ENCODE measurements around the gene GSTCD.
"Not testable (repeated sequence)": the region's sequence is repeated elsewhere in the genome, so short reads cannot be mapped to it uniquely, and the experiment has no call there.

Gene GSTCD

DNA sequence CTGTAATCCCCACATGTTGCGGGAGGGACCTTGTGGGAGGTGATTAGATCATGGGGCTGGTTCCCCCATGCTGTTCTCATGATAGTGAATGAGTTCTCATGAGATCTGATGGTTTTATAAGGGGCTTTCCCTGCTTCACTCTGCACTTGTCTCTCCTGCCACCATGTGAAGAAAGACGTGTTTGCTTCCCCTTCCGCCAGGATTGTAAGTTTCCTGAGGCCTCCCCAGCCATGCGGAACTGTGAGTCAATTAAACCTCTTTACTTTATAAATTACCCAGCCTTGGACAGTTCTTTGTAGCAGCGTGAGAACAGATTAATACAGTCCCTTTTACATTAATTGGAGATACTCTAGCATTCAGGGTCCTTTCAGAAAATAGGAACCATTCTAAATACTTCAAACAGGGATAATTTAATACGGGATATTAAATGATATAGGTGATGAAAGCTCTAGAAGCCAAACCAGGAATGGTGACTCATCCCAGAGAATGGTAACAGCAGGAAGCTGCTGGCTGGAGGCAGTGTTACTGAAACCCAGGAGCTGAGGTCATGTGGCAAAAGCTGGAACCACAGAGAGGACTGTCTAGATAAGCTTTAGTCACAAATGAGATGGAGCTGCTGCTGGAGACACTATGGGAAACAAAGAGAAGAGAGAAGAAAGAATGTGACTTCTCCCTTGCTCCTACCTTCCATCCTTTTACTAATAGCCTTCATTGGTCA, 57.3 kb downstream of the GSTCD start:
- Histone ChIP-seq H3K4me3 (ENCODE audit: low read depth in 1 of 2, low read length in 2 of 2) (no peak overlapping the region), H3K9ac (ENCODE audit: low read depth, low read length) (no peak overlapping the region), H3K27me3 (ENCODE audit: insufficient read depth, low read length, poor library complexity) (no peaks in the 10 kb centered on the region), H3K36me3 (ENCODE audit: insufficient read depth, low read length) (0 out of 2 replicates have a peak, but pooled peaks cover 2% of the 10 kb centered on the region), H4K20me1 (ENCODE audit: insufficient read depth, low read length) (no peaks in the 10 kb centered on the region), H2AFZ (ENCODE audit: low read depth, low read length) (no peak overlapping the region), H3K4me2 (ENCODE audit: insufficient read depth, low read length) (no peak overlapping the region), H3K4me1 (ENCODE audit: insufficient read depth, low read length) (no peaks in the 10 kb centered on the region), H3K9me3 (ENCODE audit: insufficient read depth, low read length, severe bottlenecking) (no peaks in the 10 kb centered on the region), H3K27ac (ENCODE audit: low read length) (no peak overlapping the region), H3K79me2 (ENCODE audit: insufficient read depth, low read length) (no peaks in the 10 kb centered on the region)
- ATAC-seq (ENCODE audit: insufficient read depth, low read depth) (no peak), DNase-seq (no peak)
- TF ChIP-seq, protein P1, sequence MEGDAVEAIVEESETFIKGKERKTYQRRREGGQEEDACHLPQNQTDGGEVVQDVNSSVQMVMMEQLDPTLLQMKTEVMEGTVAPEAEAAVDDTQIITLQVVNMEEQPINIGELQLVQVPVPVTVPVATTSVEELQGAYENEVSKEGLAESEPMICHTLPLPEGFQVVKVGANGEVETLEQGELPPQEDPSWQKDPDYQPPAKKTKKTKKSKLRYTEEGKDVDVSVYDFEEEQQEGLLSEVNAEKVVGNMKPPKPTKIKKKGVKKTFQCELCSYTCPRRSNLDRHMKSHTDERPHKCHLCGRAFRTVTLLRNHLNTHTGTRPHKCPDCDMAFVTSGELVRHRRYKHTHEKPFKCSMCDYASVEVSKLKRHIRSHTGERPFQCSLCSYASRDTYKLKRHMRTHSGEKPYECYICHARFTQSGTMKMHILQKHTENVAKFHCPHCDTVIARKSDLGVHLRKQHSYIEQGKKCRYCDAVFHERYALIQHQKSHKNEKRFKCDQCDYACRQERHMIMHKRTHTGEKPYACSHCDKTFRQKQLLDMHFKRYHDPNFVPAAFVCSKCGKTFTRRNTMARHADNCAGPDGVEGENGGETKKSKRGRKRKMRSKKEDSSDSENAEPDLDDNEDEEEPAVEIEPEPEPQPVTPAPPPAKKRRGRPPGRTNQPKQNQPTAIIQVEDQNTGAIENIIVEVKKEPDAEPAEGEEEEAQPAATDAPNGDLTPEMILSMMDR (IDR thresholded peaks at IDR 0.05; ENCODE audit: borderline replicate concordance, extremely low read depth, low read length, poor library complexity, severe bottlenecking), result no peak
- no peak for TF ChIP-seq EZH2 (IDR thresholded peaks at IDR 0.05; ENCODE audit: borderline replicate concordance, low read depth, low read length, severe bottlenecking)

- Histone ChIP-seq H4K20me1 (ENCODE audit: insufficient read depth, low read length) (no peaks in the 10 kb centered on the region), H3K36me3 (ENCODE audit: insufficient read depth, low read length) (0 out of 2 replicates have a peak, but pooled peaks cover 2% of the 10 kb centered on the region), H3K27ac (ENCODE audit: low read length) (no peak overlapping the region), H3K9ac (ENCODE audit: low read depth, low read length) (no peak overlapping the region), H2AFZ (ENCODE audit: low read depth, low read length) (no peak overlapping the region), H3K4me2 (ENCODE audit: insufficient read depth, low read length) (no peak overlapping the region), H3K4me3 (ENCODE audit: low read depth in 1 of 2, low read length in 2 of 2) (no peak overlapping the region), H3K27me3 (ENCODE audit: insufficient read depth, low read length, poor library complexity) (no peaks in the 10 kb centered on the region), H3K4me1 (ENCODE audit: insufficient read depth, low read length) (no peaks in the 10 kb centered on the region), H3K9me3 (ENCODE audit: insufficient read depth, low read length, severe bottlenecking) (no peaks in the 10 kb centered on the region), H3K79me2 (ENCODE audit: insufficient read depth, low read length) (no peaks in the 10 kb centered on the region)
- ATAC-seq (ENCODE audit: insufficient read depth, low read depth) (no peak), DNase-seq (no peak)
- TF ChIP-seq EZH2 (IDR thresholded peaks at IDR 0.05; ENCODE audit: borderline replicate concordance, low read depth, low read length, severe bottlenecking), result no peak
- TF ChIP-seq, protein P1 (IDR thresholded peaks at IDR 0.05; ENCODE audit: borderline replicate concordance, extremely low read depth, low read length, poor library complexity, severe bottlenecking), result no peak
Measured at GRCh38 chr4:105767579-105767978, 59.0 kb downstream of the GSTCD start.

GRCh38 chr4:105770524-105770923, 61.9 kb downstream of the GSTCD start:
- not testable (repeated sequence) for H3K9ac ChIP-seq (ENCODE audit: low read depth, low read length); ATAC-seq (ENCODE audit: insufficient read depth, low read depth); H4K20me1 ChIP-seq (ENCODE audit: insufficient read depth, low read length); H3K4me3 ChIP-seq (ENCODE audit: low read depth in 1 of 2, low read length in 2 of 2); H3K27me3 ChIP-seq (ENCODE audit: insufficient read depth, low read length, poor library complexity); DNase-seq; H2AFZ ChIP-seq (ENCODE audit: low read depth, low read length); H3K9me3 ChIP-seq (ENCODE audit: insufficient read depth, low read length, severe bottlenecking); H3K79me2 ChIP-seq (ENCODE audit: insufficient read depth, low read length); H3K4me1 ChIP-seq (ENCODE audit: insufficient read depth, low read length); H3K36me3 ChIP-seq (ENCODE audit: insufficient read depth, low read length); H3K27ac ChIP-seq (ENCODE audit: low read length); H3K4me2 ChIP-seq (ENCODE audit: insufficient read depth, low read length)

- H3K4me2 ChIP-seq (ENCODE audit: insufficient read depth, low read length); H3K36me3 ChIP-seq (ENCODE audit: insufficient read depth, low read length); H3K4me1 ChIP-seq (ENCODE audit: insufficient read depth, low read length); ATAC-seq (ENCODE audit: insufficient read depth, low read depth); H3K9me3 ChIP-seq (ENCODE audit: insufficient read depth, low read length, severe bottlenecking); H3K4me3 ChIP-seq (ENCODE audit: low read depth in 1 of 2, low read length in 2 of 2); H3K27ac ChIP-seq (ENCODE audit: low read length); H2AFZ ChIP-seq (ENCODE audit: low read depth, low read length); DNase-seq; H3K79me2 ChIP-seq (ENCODE audit: insufficient read depth, low read length); H3K9ac ChIP-seq (ENCODE audit: low read depth, low read length); H4K20me1 ChIP-seq (ENCODE audit: insufficient read depth, low read length); H3K27me3 ChIP-seq (ENCODE audit: insufficient read depth, low read length, poor library complexity): not testable (repeated sequence)
Measured at GRCh38 chr4:105772065-105772464, 63.5 kb downstream of the GSTCD start.

- not testable (repeated sequence) for H3K27me3 ChIP-seq (ENCODE audit: insufficient read depth, low read length, poor library complexity); ATAC-seq (ENCODE audit: insufficient read depth, low read depth); H3K4me3 ChIP-seq (ENCODE audit: low read depth in 1 of 2, low read length in 2 of 2)
Measured at GRCh38 chr4:105775760-105776415, 67.3 kb downstream of the GSTCD start.

More at GRCh38 chr4:105775760-105776415, 67.3 kb downstream of the GSTCD start:
- H3K9me3 ChIP-seq (ENCODE audit: insufficient read depth, low read length, severe bottlenecking); H3K4me1 ChIP-seq (ENCODE audit: insufficient read depth, low read length); H3K36me3 ChIP-seq (ENCODE audit: insufficient read depth, low read length); H3K79me2 ChIP-seq (ENCODE audit: insufficient read depth, low read length); DNase-seq; H4K20me1 ChIP-seq (ENCODE audit: insufficient read depth, low read length); H3K9ac ChIP-seq (ENCODE audit: low read depth, low read length); H3K27ac ChIP-seq (ENCODE audit: low read length); H2AFZ ChIP-seq (ENCODE audit: low read depth, low read length); H3K4me2 ChIP-seq (ENCODE audit: insufficient read depth, low read length): not testable (repeated sequence)
